ENCODE data around the gene ADAD1. TPM values are rescaled to one million over a fixed set of nuclear protein-coding genes. Genes with fewer than 3 reads are reported as not detected.

ADAD1 gene
- polyA plus RNA-seq, 4 donors, result not detected

DNA sequence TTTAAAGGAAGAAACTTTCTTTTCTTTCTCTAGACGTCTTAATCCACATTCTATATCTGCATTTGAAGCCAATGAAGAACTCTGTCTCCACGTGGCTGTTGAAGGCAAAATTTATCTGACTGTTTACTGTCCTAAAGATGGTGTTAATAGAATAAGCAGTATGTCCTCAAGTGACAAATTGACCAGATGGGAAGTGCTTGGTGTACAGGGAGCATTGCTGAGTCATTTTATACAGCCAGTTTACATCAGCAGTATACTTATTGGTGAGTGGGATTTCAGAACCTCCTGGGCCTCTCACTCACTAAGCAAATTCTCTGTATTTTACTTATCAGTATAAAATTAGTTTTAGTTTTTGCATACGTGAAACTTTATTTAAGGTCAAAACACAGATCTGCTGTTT is 33.7 kb downstream of the ADAD1 start:
- Histone ChIP-seq H3K9me3 (ENCODE audit: control insufficient read depth in 2 of 2, insufficient read depth in 1 of 2, low read depth in 1 of 2, low read length in 1 of 2) (no peaks in the 10 kb centered on the region), H3K27me3 (ENCODE audit: control insufficient read depth in 3 of 3, insufficient read depth in 3 of 3, low read length in 3 of 3) (no peaks in the 10 kb centered on the region), H3K36me3 (ENCODE audit: control insufficient read depth in 3 of 3, insufficient read depth in 2 of 3, low read depth in 1 of 3, low read length in 3 of 3) (no peaks in the 10 kb centered on the region), H3K4me1 (ENCODE audit: control insufficient read depth in 3 of 3, insufficient read depth in 2 of 3, low read depth in 1 of 3, low read length in 2 of 3) (no peaks in the 10 kb centered on the region), H3K27ac (ENCODE audit: low read depth in 1 of 3, low read length in 2 of 3) (no peak overlapping the region), H3K4me3 (ENCODE audit: low read depth in 1 of 3, low read length in 3 of 3) (no peak overlapping the region)
- DNase-seq (no peak), FAIRE-seq (no peak)
- WGBS, 3 donors, result 38 to 48% (median 45%) methylated on average over 3 of the region's 3 CpGs

DNA sequence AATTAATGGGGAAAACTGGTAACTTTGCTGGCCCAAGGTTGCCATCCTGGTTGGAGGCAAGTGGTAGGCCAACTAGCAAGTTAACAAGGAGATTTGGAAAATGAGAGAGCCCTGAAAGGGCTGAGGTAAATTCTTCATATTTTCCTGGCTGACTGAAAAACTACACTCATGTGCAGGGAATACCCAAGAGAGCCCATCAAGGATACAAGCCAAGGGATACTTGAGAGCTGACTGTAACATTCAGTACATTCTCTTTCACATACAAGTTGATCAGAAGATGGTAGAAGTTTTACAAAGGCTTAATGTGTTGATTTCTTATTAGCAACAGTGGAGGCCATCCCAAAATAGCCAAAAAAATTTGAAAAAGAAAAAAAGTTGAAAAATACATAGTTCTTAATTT is 44.4 kb downstream of the ADAD1 start:
- H3K9me3 ChIP-seq (ENCODE audit: control insufficient read depth in 2 of 2, insufficient read depth in 1 of 2, low read depth in 1 of 2, low read length in 1 of 2), result no peaks in the 10 kb centered on the region
- FAIRE-seq, result no peak

DNA sequence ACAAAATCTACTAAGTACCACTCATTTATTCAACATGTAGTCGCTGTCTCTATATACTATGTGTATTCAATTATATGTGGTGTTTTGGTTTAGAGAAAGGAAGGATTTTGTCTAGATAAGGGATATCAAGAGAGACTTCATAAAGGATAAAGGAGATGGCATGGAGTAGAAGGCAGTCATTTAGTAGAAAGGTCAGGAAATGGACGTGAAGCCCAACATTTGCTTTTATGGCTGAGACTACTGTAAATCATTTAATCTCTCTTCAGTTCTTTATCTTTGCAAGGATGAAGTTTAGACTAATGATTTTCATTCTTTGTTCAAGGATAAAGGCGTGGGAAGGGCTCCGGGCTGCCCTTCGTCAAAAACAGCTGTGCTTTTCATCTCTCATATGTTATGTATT is 52.5 kb downstream of the ADAD1 start:
- Histone ChIP-seq H3K36me3 (ENCODE audit: control insufficient read depth in 3 of 3, insufficient read depth in 2 of 3, low read depth in 1 of 3, low read length in 3 of 3) (no peaks in the 10 kb centered on the region), H3K4me3 (ENCODE audit: low read depth in 1 of 3, low read length in 3 of 3) (no peak overlapping the region), H3K4me1 (ENCODE audit: control insufficient read depth in 3 of 3, insufficient read depth in 2 of 3, low read depth in 1 of 3, low read length in 2 of 3) (no peaks in the 10 kb centered on the region), H3K27ac (ENCODE audit: low read depth in 1 of 3, low read length in 2 of 3) (no peak overlapping the region), H3K27me3 (ENCODE audit: control insufficient read depth in 3 of 3, insufficient read depth in 3 of 3, low read length in 3 of 3) (no peaks in the 10 kb centered on the region), H3K9me3 (ENCODE audit: control insufficient read depth in 2 of 2, insufficient read depth in 1 of 2, low read depth in 1 of 2, low read length in 1 of 2) (no peaks in the 10 kb centered on the region)
- DNase-seq (no peak), FAIRE-seq (no peak)
- 34 to 55% (median 45%) methylated on average over 5 of the region's 5 CpGs for WGBS, 3 donors

More for the DNA sequence above, 44.4 kb downstream of the ADAD1 start:
- Histone ChIP-seq H3K27ac (ENCODE audit: low read depth in 1 of 3, low read length in 2 of 3) (no peak overlapping the region), H3K36me3 (ENCODE audit: control insufficient read depth in 3 of 3, insufficient read depth in 2 of 3, low read depth in 1 of 3, low read length in 3 of 3) (no peaks in the 10 kb centered on the region), H3K4me1 (ENCODE audit: control insufficient read depth in 3 of 3, insufficient read depth in 2 of 3, low read depth in 1 of 3, low read length in 2 of 3) (no peaks in the 10 kb centered on the region), H3K27me3 (ENCODE audit: control insufficient read depth in 3 of 3, insufficient read depth in 3 of 3, low read length in 3 of 3) (no peaks in the 10 kb centered on the region), H3K4me3 (ENCODE audit: low read depth in 1 of 3, low read length in 3 of 3) (no peak overlapping the region)
- DNase-seq, result no peak

DNA sequence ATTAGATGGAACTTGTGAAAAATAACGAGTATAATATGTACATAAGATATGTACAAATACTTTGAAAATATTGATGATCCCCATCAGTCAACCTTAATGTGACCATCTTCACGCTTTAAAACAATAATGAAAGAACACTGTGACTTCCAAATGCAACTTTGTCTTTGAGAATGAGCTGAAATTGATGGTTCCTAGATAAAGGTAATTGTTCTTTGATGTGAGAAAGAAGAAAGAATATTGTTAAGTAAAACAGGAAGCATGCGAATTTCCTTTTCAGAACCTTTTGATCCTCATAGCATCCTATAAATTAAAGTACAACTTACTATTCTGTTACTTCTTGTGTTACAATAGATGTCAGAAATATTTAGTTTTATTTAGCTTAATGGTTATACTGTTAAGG is 55.5 kb downstream of the ADAD1 start:
- no peak for DNase-seq
- Histone ChIP-seq H3K4me3 (ENCODE audit: low read depth in 1 of 3, low read length in 3 of 3) (no peak overlapping the region), H3K36me3 (ENCODE audit: control insufficient read depth in 3 of 3, insufficient read depth in 2 of 3, low read depth in 1 of 3, low read length in 3 of 3) (no peaks in the 10 kb centered on the region), H3K27me3 (ENCODE audit: control insufficient read depth in 3 of 3, insufficient read depth in 3 of 3, low read length in 3 of 3) (no peaks in the 10 kb centered on the region), H3K4me1 (ENCODE audit: control insufficient read depth in 3 of 3, insufficient read depth in 2 of 3, low read depth in 1 of 3, low read length in 2 of 3) (no peaks in the 10 kb centered on the region), H3K9me3 (ENCODE audit: control insufficient read depth in 2 of 2, insufficient read depth in 1 of 2, low read depth in 1 of 2, low read length in 1 of 2) (no peaks in the 10 kb centered on the region), H3K27ac (ENCODE audit: low read depth in 1 of 3, low read length in 2 of 3) (no peak overlapping the region)
- 65 to 75% (median 73%) methylated on average over 3 of the region's 3 CpGs for WGBS, 3 donors
- FAIRE-seq, result no peak

DNA sequence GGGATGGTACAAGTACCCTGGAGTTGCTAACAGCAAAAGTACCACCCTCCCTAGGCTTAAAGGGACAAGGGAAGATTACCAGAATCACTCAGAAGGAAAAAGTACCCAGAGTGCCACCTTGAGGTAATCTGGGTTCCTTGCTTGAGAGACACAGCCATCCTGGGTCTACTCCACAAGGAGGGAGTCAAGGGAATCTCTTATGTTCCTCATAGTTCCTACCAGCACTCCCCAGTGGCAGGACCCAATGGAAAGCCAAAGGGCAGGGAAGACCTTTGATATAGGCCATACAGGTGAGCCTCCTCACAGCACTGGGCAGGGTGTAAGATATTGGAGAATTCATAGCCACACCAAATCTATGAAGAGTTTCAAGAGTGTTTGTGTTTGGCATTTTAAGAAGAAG is 72.0 kb downstream of the ADAD1 start:
- no peak overlapping the region for H3K4me3 ChIP-seq (ENCODE audit: low read depth in 1 of 3, low read length in 3 of 3)
- no peak for DNase-seq
- FAIRE-seq, result no peak
- no peaks in the 10 kb centered on the region for H3K9me3 ChIP-seq (ENCODE audit: control insufficient read depth in 2 of 2, insufficient read depth in 1 of 2, low read depth in 1 of 2, low read length in 1 of 2)
- no peak overlapping the region for H3K27ac ChIP-seq (ENCODE audit: low read depth in 1 of 3, low read length in 2 of 3)
- H3K4me1 ChIP-seq (ENCODE audit: control insufficient read depth in 3 of 3, insufficient read depth in 2 of 3, low read depth in 1 of 3, low read length in 2 of 3), result no peaks in the 10 kb centered on the region
- no peaks in the 10 kb centered on the region for H3K36me3 ChIP-seq (ENCODE audit: control insufficient read depth in 3 of 3, insufficient read depth in 2 of 3, low read depth in 1 of 3, low read length in 3 of 3)
- H3K27me3 ChIP-seq (ENCODE audit: control insufficient read depth in 3 of 3, insufficient read depth in 3 of 3, low read length in 3 of 3), result no peaks in the 10 kb centered on the region

DNA sequence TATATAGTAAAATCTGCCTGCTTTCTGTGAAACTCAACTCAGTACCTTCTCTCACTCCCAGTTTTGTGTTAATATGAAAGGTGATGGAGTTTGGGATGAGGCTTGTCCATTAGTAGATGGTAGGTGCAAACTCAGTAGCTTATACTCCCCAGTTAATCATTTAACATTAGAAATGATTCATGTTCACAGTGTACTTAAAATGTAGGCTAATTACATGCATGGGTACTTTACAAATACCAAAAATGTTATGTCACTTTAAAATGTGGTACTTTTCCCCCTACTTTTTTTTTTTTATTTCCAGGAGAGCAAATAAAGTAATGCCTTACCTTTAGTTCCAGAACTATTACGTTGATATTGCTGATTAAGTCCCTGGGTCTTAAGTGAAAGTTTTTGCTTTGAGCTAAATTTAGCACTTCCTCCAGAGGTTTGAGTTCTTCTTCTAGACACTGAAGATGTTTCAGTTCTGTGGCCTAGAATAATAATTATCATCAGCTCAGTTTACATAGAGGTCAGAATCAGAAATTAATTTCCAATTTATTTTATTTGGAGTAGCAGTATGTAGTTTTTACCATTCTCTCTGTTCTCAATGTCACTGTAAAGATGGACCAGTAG is 74.7 kb downstream of the ADAD1 start:
- 9 to 26% (median 17%) methylated on average over 1 of the region's 1 CpG for WGBS, 3 donors
- H3K4me3 ChIP-seq (ENCODE audit: low read depth in 1 of 3, low read length in 3 of 3), result no peak overlapping the region
- H3K27ac ChIP-seq (ENCODE audit: low read depth in 1 of 3, low read length in 2 of 3), result no peak overlapping the region
- no peak for FAIRE-seq
- H3K4me1 ChIP-seq (ENCODE audit: control insufficient read depth in 3 of 3, insufficient read depth in 2 of 3, low read depth in 1 of 3, low read length in 2 of 3), result no peaks in the 10 kb centered on the region
- H3K36me3 ChIP-seq (ENCODE audit: control insufficient read depth in 3 of 3, insufficient read depth in 2 of 3, low read depth in 1 of 3, low read length in 3 of 3), result no peaks in the 10 kb centered on the region
- no peaks in the 10 kb centered on the region for H3K27me3 ChIP-seq (ENCODE audit: control insufficient read depth in 3 of 3, insufficient read depth in 3 of 3, low read length in 3 of 3)
- H3K9me3 ChIP-seq (ENCODE audit: control insufficient read depth in 2 of 2, insufficient read depth in 1 of 2, low read depth in 1 of 2, low read length in 1 of 2), result no peaks in the 10 kb centered on the region
- DNase-seq, result no peak

DNA sequence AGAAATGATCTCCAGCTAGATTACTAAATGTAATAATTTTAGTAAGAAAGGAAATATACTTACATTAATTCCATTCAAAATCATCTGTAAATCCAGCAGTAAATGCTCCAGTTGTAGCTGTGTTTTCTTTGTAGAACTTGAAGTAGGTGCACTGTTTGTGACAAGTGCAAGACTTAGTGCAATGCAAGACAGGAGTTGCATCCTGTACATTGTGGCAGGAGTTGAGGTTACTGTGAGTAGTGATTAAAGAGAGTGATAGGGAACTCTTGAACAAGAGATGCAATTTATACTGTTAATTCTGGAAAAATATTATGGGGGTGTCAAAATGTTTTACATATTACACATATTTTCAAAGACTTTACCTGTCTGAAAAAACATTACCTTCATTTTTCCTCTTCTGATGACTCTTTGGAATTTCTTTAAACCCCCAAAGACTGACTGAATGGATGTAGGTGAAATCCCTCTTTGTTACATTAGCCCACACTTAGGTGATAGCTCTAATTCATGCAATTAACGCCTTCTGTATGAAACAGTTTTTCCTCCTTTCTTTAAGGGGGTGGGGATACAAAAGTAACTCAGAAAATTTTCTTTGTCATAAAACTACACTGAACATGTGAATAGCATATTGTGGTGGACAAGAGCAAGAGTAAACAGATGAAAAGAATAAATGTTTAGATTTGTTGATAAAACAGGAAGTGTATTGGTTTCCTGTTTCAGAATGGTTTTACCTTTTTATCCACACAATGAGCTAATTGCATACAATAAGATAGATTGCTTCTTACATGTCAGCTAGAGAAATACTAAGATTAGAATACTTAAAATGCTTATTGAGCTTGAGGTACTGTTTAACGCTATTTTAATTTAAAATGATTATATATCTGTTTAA is 77.7 kb downstream of the ADAD1 start, which contains the start of gene IL2:
Gene IL2, minus strand, starts transcription at position 495 of the 886 bp plus-strand sequence. Its CDS starts 285 bp downstream, at position 210.
- Histone ChIP-seq H3K36me3 (ENCODE audit: control insufficient read depth in 3 of 3, insufficient read depth in 2 of 3, low read depth in 1 of 3, low read length in 3 of 3) (no peaks in the 10 kb centered on the region), H3K4me1 (ENCODE audit: control insufficient read depth in 3 of 3, insufficient read depth in 2 of 3, low read depth in 1 of 3, low read length in 2 of 3) (no peaks in the 10 kb centered on the region), H3K27ac (ENCODE audit: low read depth in 1 of 3, low read length in 2 of 3) (peak within 1 kb of the TSS in 1 of 3 donors; percentile 32), H3K27me3 (ENCODE audit: control insufficient read depth in 3 of 3, insufficient read depth in 3 of 3, low read length in 3 of 3) (no peaks in the 10 kb centered on the region), H3K4me3 (ENCODE audit: low read depth in 1 of 3, low read length in 3 of 3) (no peak within 1 kb of the TSS), H3K9me3 (ENCODE audit: control insufficient read depth in 2 of 2, insufficient read depth in 1 of 2, low read depth in 1 of 2, low read length in 1 of 2) (no peaks in the 10 kb centered on the region)
- peak in 1 of 2 donors; percentile 33 for DNase-seq
- WGBS, 3 donors, result 54 to 59% (median 56%) methylated on average over 2 of the region's 2 CpGs
- no peak for FAIRE-seq

DNA sequence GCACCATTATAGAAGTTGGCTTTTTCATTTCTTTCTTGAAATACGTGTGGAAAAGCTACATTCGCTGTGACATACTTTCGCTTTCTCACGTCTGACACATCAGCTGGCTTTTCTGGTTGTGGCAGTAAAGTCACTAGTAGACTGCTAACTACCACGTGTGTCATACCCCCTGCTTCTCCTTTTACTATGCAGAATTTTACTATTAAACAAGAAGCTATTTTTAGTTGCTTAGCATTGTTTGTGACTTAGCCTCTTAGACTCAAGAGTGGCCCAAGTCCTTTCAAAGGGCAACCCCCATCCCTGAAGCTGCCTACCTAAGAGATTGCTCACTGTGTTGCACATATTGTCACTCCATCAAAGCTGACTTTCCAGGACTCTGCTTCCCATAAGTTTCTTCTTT is 79.8 kb downstream of the ADAD1 start:
- H3K27me3 ChIP-seq (ENCODE audit: control insufficient read depth in 3 of 3, insufficient read depth in 3 of 3, low read length in 3 of 3), result no peaks in the 10 kb centered on the region
- H3K36me3 ChIP-seq (ENCODE audit: control insufficient read depth in 3 of 3, insufficient read depth in 2 of 3, low read depth in 1 of 3, low read length in 3 of 3), result no peaks in the 10 kb centered on the region
- H3K4me1 ChIP-seq (ENCODE audit: control insufficient read depth in 3 of 3, insufficient read depth in 2 of 3, low read depth in 1 of 3, low read length in 2 of 3), result no peaks in the 10 kb centered on the region
- WGBS, 3 donors, result 19 to 37% (median 21%) methylated on average over 5 of the region's 5 CpGs
- no peak overlapping the region for H3K4me3 ChIP-seq (ENCODE audit: low read depth in 1 of 3, low read length in 3 of 3)
- peak overlapping the region in 2 of 3 donors; percentile 37 to 80 for H3K27ac ChIP-seq (ENCODE audit: low read depth in 1 of 3, low read length in 2 of 3)
- no peaks in the 10 kb centered on the region for H3K9me3 ChIP-seq (ENCODE audit: control insufficient read depth in 2 of 2, insufficient read depth in 1 of 2, low read depth in 1 of 2, low read length in 1 of 2)
- peak; percentile 5 to 52 for DNase-seq
- no peak for FAIRE-seq
